Activated CD8-positive, alpha-beta memory T cell treated with anti-CD3 and anti-CD28 coated beads, Interleukin-2, amount 50 U/mL, for 1 hour (primary cell): ENCODE measurements around the gene UBE2G1.
"Not testable (repeated sequence)": the region's sequence is repeated elsewhere in the genome, so short reads cannot be mapped to it uniquely, and the experiment has no call there.

Source experiments
- DNase-seq: peaks from one replicate; pipeline ENCODE4 v3.0.0-alpha.2; 2020; ENCODE audit errors: extremely low read depth

UBE2G1 gene

GRCh38 chr17:4305224-4305623, 61.3 kb downstream of the UBE2G1 start:
- DNase-seq: no peak

GRCh38 chr17:4304417-4305027, 62.0 kb downstream of the UBE2G1 start:
- peak; percentile 24 for DNase-seq

- no peak for DNase-seq
Measured at GRCh38 chr17:4301066-4301465, 65.4 kb downstream of the UBE2G1 start.

- DNase-seq: no peak
Measured at GRCh38 chr17:4297351-4297750, 69.1 kb downstream of the UBE2G1 start.

- DNase-seq: no peak
Measured at GRCh38 chr17:4295686-4296085, 70.8 kb downstream of the UBE2G1 start.

- no peak for DNase-seq
Measured at GRCh38 chr17:4293572-4293971, 72.9 kb downstream of the UBE2G1 start.

GRCh38 chr17:4287710-4288109, 78.8 kb downstream of the UBE2G1 start:
- no peak for DNase-seq

- no peak for DNase-seq
Measured at GRCh38 chr17:4276514-4276913, 90.0 kb downstream of the UBE2G1 start.

- DNase-seq: no peak
Measured at GRCh38 chr17:4272972-4273368, 93.5 kb downstream of the UBE2G1 start.

GRCh38 chr17:4272213-4272971, 94.1 kb downstream of the UBE2G1 start:
- DNase-seq: no peak

GRCh38 chr17:4270736-4271135, 95.7 kb downstream of the UBE2G1 start:
- no peak for DNase-seq

- no peak for DNase-seq
Measured at GRCh38 chr17:4269915-4270314, 96.6 kb downstream of the UBE2G1 start.

- DNase-seq: no peak
Measured at GRCh38 chr17:4267402-4267801, 99.1 kb downstream of the UBE2G1 start.

GRCh38 chr17:4266550-4266949, 99.9 kb downstream of the UBE2G1 start:
- no peak for DNase-seq

- peak; percentile 93 for DNase-seq
Measured at GRCh38 chr17:4263282-4264215, 102.9 kb downstream of the UBE2G1 start, which contains the start of gene ANKFY1. Gene ANKFY1, minus strand, starts transcription at chr17:4263979. Its CDS starts 38 bp downstream, at chr17:4263941.

- no peak for DNase-seq
Measured at GRCh38 chr17:4262703-4263102, 103.8 kb downstream of the UBE2G1 start.

GRCh38 chr17:4261452-4261851, 105.0 kb downstream of the UBE2G1 start:
- no peak for DNase-seq

- DNase-seq: no peak
Measured at GRCh38 chr17:4258867-4259266, 107.6 kb downstream of the UBE2G1 start.

GRCh38 chr17:4256952-4257351, 109.5 kb downstream of the UBE2G1 start:
- DNase-seq: no peak

GRCh38 chr17:4255271-4255670, 111.2 kb downstream of the UBE2G1 start:
- DNase-seq: not testable (repeated sequence)

- DNase-seq: no peak
Measured at GRCh38 chr17:4250887-4251286, 115.6 kb downstream of the UBE2G1 start.

- DNase-seq: no peak
Measured at GRCh38 chr17:4249452-4250029, 116.9 kb downstream of the UBE2G1 start.
